SK-N-MC (cell line): ENCODE data around the gene HAND2.

Experiments
- DNase-seq: peaks from one replicate; pipeline ENCODE4 v3.0.0-alpha.2; 2011; ENCODE audit warnings: low read depth, low spot score
- H3K27ac ChIP-seq: fragments of 200-600 bp; sonication (generic); 2 replicates; pipeline ENCODE4 v1.5.1; 2016; ENCODE audit warnings: mixed run types
- H3K36me3 ChIP-seq: fragments of 200-600 bp; sonication (generic); 2 replicates; pipeline ENCODE4 v1.6.1; 2017; ENCODE audit warnings: antibody characterized with exemption, low read length, mixed read lengths; ENCODE audit not compliant: insufficient read depth
- H3K4me3 ChIP-seq: fragments of 200-600 bp; sonication (generic); 2 replicates; pipeline ENCODE4 v1.5.1; 2016
- H3K9ac ChIP-seq: fragments of 200-600 bp; sonication (generic); 2 replicates; pipeline ENCODE4 v1.8.0; 2017; ENCODE audit warnings: mixed run types, mixed read lengths; ENCODE audit not compliant: insufficient read length
- H3K9me3 ChIP-seq: fragments of 200-600 bp; sonication (generic); 2 replicates; pipeline ENCODE4 v1.6.1; 2017; ENCODE audit warnings: low read depth, mild to moderate bottlenecking, antibody characterized with exemption, low read length, moderate library complexity, mixed read lengths
- EZH2 ChIP-seq: fragments of 200-600 bp; sonication (generic); IDR thresholded peaks from one replicate; pipeline ENCODE4 v1.6.1; 2017; ENCODE audit warnings: antibody characterized with exemption
- FOXP2 ChIP-seq: optimal IDR thresholded peaks from 2 replicates; pipeline ENCODE3; 2011; ENCODE audit warnings: mild to moderate bottlenecking, moderate library complexity; ENCODE audit not compliant: insufficient read depth; ENCODE audit errors: extremely low read length, control extremely low read depth
- POLR2AphosphoS5 ChIP-seq: IDR thresholded peaks from 2 replicates; pipeline ENCODE4 v1.6.1; 2012; ENCODE audit warnings: mild to moderate bottlenecking, low read depth, low read length, borderline replicate concordance

The HAND2 gene

DNA sequence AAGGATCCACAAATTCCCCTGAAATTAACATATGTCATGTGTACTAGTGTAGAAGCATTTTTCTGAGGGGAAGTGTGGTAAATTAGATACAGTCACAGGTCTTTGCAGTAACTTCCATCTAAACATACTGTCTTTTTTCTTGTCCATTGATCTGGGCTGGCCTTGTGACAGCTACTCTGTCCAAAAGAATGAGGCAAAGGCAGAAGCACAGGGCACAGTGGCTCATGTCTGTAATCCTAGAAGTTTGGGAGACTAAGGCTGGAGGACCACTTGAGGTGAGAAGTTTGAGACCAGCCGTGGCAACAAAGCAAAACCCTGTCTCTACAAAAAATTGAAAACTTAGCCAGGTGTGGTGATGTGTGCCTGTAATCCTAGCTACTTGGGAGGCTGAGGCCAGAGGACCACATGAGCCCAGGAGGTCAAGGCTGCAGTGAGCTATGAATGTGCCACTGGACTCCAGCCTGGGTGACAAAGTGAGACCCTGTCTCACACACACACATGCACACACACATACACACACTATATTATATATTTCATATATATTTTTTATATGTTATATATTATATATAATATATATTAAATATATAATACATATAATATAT is 47.6 kb downstream of the HAND2 start:
- Histone ChIP-seq H3K27ac (no peak overlapping the region), H3K9ac (no peak overlapping the region), H3K36me3 (no peaks in the 10 kb centered on the region), H3K4me3 (no peak overlapping the region), H3K9me3 (no peaks in the 10 kb centered on the region)
- no peak for DNase-seq
- no peak for TF ChIP-seq FOXP2
- no peak for TF ChIP-seq POLR2AphosphoS5
- TF ChIP-seq EZH2: no peak

GRCh38 chr4:173478913-173479283 is 51.1 kb downstream of the HAND2 start:
- no peak overlapping the region for H3K4me3 ChIP-seq
- no peaks in the 10 kb centered on the region for H3K9me3 ChIP-seq
- no peak for TF ChIP-seq POLR2AphosphoS5
- TF ChIP-seq EZH2: no peak
- TF ChIP-seq FOXP2: no peak
- no peak for DNase-seq
- H3K36me3 ChIP-seq: no peaks in the 10 kb centered on the region
- H3K27ac ChIP-seq: no peak overlapping the region
- no peak overlapping the region for H3K9ac ChIP-seq

GRCh38 chr4:173478201-173478912 is 51.7 kb downstream of the HAND2 start:
- no peak overlapping the region for H3K9ac ChIP-seq
- H3K4me3 ChIP-seq: no peak overlapping the region
- no peak overlapping the region for H3K27ac ChIP-seq
- no peaks in the 10 kb centered on the region for H3K36me3 ChIP-seq
- DNase-seq: no peak
- H3K9me3 ChIP-seq: no peaks in the 10 kb centered on the region
- no peak for TF ChIP-seq EZH2
- TF ChIP-seq POLR2AphosphoS5: no peak
- TF ChIP-seq FOXP2: no peak

DNA sequence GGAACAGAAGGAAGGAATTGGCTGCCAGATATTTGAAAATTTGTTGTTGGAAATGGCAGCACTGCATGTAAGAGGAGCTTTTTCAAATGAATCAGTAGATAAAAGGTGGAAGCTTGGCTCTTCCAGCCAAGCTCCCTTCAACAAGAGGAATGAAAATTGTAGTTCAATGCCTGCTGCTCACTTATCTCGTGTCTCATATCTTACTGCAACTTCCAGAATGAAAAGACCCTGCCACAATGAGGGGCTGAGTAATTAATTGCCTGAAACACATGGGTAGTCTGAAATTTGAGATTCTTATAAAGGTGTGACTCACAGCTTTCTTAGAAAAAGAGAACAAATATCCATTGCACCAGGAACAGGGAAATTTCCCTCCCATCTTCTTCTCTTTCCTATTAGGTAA is 53.0 kb downstream of the HAND2 start:
- Histone ChIP-seq H3K27ac (no peak overlapping the region), H3K9ac (no peak overlapping the region), H3K36me3 (no peaks in the 10 kb centered on the region)

More for the DNA sequence above, 53.0 kb downstream of the HAND2 start:
- no peak for DNase-seq
- no peak for TF ChIP-seq EZH2
- no peak for TF ChIP-seq POLR2AphosphoS5
- TF ChIP-seq FOXP2: no peak
- Histone ChIP-seq H3K4me3 (no peak overlapping the region), H3K9me3 (no peaks in the 10 kb centered on the region)
